ENCODE data around the gene ZFP42.
"Not testable (repeated sequence)": the region's sequence is repeated elsewhere in the genome, so short reads cannot be mapped to it uniquely, and the experiment has no call there.

Gene ZFP42

DNA sequence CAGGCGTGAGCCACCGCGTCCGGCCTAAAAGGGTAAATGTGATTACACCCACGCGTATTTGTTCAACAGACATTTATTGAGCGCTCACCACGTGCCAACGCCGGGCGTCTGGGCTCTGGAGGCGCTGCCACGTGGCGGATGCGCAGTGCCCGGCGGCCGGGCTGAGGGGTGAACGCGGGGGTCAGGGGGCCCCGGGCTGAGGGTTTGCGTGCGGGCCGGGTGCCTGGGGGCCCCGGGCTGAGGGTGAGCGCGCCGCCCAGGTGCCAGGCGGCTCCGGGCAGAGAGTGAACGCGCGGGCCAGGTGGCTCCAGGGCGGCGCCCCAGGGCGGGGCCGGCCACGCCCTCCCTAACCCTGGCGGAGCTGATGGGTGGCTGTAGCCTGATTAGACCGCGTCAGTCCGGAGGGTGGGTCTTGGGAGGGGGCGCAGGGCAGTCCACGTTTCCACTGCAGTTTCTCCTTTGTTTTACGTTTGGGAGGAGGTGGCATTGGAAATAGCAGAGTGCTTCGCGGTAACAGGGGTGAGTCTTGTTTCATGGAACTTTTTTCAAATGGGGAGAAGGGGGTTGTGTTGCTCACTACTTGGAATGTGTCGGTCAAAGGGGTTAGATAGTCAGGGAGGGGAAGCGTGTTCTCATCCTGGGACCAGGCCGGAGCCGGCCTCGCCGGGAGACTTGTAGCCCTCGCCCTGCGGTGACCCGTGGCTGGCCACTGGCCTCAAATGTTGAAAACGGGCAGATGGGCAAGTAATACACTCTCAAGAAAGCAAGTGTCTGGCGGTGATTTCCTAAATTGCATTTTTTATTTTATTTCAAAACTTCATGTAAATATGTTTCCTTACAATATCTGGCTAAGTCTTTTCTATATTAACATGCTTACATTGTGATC lies at the start of gene ZFP42:
ZFP42 (plus strand) TSS at position 450 of the 886 bp plus-strand sequence. CDS start 7,037 bp downstream, outside the sequence.
- no peak for DNase-seq (ENCODE audit: low spot score)

GRCh38 chr4:187961171-187961570 lies 34.4 kb upstream of the ZFP42 start:
- DNase-seq (ENCODE audit: low spot score): no peak

- no peak for DNase-seq (ENCODE audit: low spot score)
Measured at GRCh38 chr4:187961961-187962360, 33.6 kb upstream of the ZFP42 start.

- no peak for DNase-seq (ENCODE audit: low spot score)
Measured at GRCh38 chr4:187962926-187963325, 32.6 kb upstream of the ZFP42 start.

DNA sequence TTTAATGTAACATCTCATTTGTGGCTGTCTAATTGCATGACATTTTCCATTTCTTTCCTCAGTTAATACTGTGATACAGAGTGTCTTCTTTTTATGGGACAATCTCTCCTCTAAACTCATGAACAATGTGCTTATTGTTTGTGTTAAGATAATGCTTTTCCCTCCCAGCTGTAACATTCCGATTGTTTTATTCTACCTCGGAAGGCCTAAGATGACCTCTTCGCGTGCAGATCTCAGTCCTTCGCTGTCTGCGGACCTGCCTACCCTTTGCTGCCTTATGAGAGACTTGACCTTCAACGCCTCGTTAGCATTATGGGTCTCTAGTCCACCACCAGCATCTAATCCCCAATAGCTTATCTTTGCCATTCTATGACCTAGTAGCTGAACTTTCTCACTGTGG lies 29.8 kb upstream of the ZFP42 start:
- no peak for DNase-seq (ENCODE audit: low spot score)

- no peak for DNase-seq (ENCODE audit: low spot score)
Measured at GRCh38 chr4:187972135-187972534, 23.4 kb upstream of the ZFP42 start.

- no peak for DNase-seq (ENCODE audit: low spot score)
Measured at GRCh38 chr4:187983746-187984145, 11.8 kb upstream of the ZFP42 start.

DNA sequence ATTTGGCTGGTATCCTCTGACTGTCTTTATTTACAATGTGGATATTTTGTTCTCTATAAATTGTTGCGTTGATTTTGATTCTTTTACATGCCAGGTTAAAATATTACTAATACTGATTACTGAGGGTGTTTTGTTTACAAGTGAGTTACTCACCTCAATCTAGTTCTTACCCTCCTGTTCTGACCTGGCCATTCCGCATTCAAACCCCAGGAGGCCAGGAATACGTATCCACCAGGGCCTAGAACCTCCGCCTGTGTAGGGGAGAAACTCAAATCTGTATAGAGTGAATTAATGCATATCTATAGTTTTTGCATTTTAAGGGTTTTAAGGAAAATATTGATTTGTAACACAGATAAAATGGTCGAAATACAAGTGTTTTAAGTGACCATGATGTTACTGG lies 2.6 kb upstream of the ZFP42 start:
- no peak for DNase-seq (ENCODE audit: low spot score)

DNA sequence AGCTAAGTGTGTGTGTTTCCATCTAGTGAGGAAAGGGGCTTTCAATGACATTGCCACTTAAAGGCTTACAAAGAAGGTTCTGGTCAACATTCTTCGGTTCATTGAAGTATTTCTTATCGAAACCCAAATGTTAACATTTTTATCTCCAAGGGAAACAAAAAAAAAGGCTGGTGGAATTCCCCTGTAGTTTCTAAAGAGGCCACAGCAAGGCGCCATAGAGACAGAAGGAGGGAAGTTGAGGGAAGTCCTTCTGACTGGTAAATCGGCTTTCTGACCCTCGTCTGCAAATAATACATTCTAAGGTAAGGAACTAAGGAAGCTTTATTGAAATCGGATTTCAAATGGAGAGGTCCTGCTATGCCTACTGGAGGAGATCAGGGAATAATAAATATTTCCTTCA lies 1.7 kb upstream of the ZFP42 start:
- no peak for DNase-seq (ENCODE audit: low spot score)

GRCh38 chr4:187996502-187997177 lies 1.1 kb downstream of the ZFP42 start:
- no peak for DNase-seq (ENCODE audit: low spot score)

DNA sequence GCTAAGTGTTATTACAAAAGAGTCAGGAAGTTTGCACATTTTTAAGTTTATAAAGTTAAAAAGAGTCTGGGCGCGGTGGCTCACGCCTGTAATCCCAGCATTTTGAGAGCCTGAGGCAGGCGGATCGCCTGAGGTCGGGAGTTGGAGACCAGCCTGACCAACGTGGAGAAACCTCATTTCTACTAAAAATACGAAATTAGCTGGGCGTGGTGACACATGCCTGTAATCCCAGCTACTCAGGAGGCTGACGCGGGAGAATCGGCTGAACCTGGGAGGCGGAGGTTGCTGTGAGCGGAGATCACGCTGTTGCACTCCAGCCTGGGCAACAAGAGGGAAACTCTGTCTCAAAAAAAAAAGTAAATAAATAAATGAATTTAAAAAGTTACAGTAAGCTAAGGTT lies 2.4 kb downstream of the ZFP42 start:
- not testable (repeated sequence) for DNase-seq (ENCODE audit: low spot score)

DNA sequence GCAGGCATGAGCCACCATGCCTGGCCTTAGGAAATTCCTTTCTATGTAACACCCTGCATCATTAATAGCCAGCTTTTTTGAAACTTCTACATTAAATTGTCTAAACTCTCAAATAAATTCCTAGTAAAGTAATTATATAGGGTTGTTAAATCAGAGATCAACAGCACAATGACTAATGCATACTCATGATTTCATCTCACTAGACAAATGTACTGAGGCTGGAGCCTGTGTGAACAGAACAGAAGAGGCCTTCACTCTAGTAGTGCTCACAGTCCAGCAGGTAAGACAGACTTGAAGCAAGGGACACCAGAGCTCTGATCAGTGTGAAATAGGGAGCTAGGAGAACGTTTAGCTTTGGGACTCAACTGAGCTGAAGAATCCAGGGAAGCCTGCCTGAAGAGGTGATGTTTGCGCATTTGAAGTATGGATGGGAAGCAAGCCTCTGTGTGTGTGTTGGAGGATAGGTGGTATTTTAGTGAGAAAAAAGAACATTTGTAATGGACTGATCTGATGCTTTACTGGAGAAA lies 3.9 kb downstream of the ZFP42 start:
- DNase-seq (ENCODE audit: low spot score): no peak

GRCh38 chr4:188002323-188002722 lies 6.8 kb downstream of the ZFP42 start:
- DNase-seq (ENCODE audit: low spot score): no peak

DNA sequence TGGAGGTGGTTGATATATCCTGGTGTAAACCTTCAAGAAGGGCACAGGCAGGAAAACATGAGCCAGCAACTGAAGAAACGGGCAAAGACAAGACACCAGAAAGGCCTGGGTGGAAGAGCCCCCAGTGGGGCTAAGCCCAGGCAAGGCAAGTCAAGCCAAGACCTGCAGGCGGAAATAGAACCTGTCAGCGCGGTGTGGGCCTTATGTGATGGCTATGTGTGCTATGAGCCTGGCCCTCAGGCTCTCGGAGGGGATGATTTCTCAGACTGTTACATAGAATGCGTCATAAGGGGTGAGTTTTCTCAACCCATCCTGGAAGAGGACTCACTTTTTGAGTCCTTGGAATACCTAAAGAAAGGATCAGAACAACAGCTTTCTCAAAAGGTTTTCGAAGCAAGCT lies 7.2 kb downstream of the ZFP42 start:
- no peak for DNase-seq (ENCODE audit: low spot score)

GRCh38 chr4:188005561-188005960 lies 10.0 kb downstream of the ZFP42 start:
- no peak for DNase-seq (ENCODE audit: low spot score)

GRCh38 chr4:188006285-188006848 lies 10.8 kb downstream of the ZFP42 start:
- DNase-seq (ENCODE audit: low spot score): no peak

GRCh38 chr4:188008377-188008776 lies 12.8 kb downstream of the ZFP42 start:
- peak; percentile 4 for DNase-seq (ENCODE audit: low spot score)

DNA sequence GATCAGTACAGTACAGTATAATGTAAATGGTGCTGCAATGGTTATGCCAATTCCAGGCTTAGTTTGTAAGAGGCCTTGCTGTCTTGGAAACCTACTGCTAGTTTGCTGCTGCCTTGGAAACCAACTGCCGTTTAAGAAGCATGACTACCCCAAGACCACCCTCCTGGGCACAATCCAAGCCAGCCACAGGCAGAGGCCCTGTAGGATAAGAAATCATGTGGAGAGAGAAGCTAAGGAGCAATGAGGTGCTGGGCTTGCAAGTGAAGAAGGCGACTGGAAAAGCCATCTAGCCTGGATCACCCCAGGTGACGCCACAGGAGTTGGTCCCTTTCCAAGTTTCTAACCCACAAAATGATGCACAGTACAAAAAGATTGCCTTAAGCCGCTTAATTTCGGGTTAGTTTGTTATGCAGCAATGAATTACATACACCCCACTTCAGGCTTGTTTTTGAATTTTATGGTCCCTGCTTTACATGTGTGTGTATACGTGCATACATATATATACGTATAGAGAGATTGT lies 16.9 kb downstream of the ZFP42 start:
- no peak for DNase-seq (ENCODE audit: low spot score)

- no peak for DNase-seq (ENCODE audit: low spot score)
Measured at GRCh38 chr4:188015025-188015940, 19.7 kb downstream of the ZFP42 start.

- no peak for DNase-seq (ENCODE audit: low spot score)
Measured at GRCh38 chr4:188016754-188017153, 21.2 kb downstream of the ZFP42 start.

- no peak for DNase-seq (ENCODE audit: low spot score)
Measured at GRCh38 chr4:188018262-188018661, 22.7 kb downstream of the ZFP42 start.

Measured in RKO (cell line).